ENCODE measurements around the gene COBLL1.

DNA sequence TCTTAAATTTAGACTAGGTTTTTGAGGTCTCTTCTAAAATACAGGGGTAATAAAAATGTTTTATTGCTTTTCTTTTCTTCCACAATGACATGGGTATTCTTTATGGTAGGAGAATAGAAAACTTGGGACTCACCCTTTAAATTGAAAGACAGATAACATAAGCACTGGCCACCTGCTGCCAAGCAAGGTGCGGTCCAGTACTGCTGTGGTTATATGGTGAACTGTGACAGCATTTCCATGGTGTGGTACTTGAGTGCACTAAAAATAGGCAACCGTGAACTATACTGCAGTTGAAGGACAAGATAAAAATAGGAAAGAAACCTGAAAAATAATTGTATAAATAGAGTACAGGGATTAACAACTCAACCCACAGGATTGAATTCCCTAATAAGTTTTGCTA lies 165.9 kb downstream of the COBLL1 start:
- TF ChIP-seq, protein P1, sequence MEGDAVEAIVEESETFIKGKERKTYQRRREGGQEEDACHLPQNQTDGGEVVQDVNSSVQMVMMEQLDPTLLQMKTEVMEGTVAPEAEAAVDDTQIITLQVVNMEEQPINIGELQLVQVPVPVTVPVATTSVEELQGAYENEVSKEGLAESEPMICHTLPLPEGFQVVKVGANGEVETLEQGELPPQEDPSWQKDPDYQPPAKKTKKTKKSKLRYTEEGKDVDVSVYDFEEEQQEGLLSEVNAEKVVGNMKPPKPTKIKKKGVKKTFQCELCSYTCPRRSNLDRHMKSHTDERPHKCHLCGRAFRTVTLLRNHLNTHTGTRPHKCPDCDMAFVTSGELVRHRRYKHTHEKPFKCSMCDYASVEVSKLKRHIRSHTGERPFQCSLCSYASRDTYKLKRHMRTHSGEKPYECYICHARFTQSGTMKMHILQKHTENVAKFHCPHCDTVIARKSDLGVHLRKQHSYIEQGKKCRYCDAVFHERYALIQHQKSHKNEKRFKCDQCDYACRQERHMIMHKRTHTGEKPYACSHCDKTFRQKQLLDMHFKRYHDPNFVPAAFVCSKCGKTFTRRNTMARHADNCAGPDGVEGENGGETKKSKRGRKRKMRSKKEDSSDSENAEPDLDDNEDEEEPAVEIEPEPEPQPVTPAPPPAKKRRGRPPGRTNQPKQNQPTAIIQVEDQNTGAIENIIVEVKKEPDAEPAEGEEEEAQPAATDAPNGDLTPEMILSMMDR (IDR thresholded peaks at IDR 0.05): no peak
- TF ChIP-seq POLR2A (IDR thresholded peaks at IDR 0.05): no peak
